ENCODE results near the gene NAA60.

NAA60 gene

DNA sequence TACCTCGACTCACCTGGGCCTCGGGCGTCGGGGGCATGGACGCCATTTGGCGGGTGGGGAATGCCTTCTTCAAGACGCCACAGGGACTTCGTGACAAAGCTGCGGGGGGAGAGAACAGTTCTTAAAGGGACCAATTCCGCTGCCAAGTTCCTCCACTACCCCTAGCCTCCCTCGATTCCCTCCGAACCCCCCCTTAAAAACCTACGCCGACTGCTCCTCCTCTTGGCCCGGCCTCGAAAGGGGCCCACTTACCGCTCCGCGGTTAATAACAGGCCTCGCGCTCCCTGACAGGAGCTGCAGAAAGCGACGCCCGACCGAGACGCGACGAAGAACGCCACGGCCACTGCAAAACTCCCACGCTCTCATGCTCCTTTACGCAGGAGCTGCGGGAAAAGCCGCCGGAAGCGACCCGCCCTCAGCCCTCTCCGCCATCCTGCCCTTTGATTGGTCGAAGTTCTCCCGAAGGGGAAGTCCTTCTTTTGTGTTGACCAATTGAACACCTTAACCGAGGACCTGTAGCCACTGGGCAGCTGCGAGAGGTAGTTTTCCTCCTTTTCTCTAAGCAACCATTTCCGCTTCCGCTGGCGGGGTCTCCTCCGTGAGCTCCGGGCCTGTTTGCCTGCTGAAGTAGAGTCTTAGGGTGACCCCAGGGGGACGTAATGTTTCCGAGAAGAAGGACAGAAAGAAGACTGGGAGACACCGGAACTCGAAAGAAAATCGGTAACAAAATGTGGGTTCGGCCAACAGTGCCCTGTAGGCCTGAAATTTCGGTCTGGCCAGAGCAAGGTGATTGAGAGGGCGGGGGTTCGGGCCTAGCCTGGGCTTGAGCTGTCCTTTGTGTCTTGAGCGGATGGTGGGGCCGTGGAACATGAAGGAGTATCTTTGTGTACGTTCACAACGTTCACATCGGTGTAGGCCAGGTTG lies at the start of gene NAA60, which contains the start of gene ZNF597:
Gene NAA60 (plus strand): TSS at position 573 of the 924 bp plus-strand sequence. CDS start 32,548 bp downstream, outside the sequence.
Gene ZNF597 (minus strand): TSS at position 397 of the 924 bp plus-strand sequence. CDS start 351 bp downstream, at position 46.
- DNase-seq: peak; percentile 81

DNA sequence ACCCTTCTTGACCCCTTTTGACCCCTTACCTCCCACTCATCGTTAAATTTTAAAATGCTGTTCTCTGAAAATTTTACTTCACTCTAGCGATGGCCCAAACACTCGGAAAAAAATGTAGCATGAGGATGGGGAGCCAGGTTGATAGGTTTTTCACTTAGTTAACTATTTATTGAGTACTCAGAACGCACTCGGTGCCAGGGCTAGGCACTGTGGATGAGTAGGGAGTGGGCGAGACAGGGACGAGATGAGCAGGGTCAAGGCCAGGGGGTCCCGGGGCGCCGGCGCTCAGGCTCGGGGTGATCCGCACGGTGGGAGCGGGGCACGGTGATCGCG lies 43.1 kb upstream of the NAA60 start:
- no peak for DNase-seq

DNA sequence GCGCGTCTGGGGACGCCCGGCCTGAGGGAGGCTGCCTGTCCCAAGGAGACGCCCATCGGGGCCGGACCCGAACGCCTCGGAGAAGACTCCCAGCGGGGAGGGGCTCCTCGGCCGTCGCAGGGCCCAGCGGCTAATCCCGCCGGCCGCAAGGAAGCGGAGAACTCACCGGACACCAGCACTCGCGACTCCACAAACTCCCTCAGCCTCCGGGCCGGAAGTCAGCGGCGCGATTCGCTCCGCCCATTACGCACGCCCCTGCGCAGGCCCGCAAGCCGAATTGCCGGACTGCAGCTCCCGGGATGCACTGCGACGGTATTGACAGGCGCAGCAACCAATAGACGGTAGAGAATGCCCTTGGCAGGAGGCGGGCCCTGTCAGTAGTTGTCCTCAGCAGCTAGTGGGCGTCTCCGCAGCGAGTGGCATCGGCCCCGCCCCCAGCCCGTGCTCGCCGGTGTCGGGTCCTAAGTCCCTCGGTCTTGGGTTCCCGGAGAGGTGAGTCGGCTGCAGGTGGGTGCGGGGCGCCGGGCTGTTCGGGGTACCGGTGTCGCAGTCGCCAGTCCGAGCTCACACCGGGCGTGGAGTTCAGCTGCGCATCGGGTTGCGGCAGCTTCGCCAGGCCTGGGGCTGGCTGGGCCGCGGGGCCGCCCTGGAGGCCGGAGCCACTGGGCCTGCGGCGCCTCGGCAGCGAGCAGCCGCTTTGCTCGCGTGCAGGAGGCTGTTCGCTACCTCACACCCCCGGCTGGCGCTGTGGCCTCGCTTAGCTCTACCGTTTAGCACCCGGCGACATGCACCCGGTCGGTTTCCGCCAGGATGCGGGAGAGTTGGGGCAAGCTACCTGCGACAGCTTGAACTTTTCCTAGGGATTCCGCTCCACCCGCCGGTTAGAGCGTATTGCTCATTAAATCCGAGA lies 42.4 kb upstream of the NAA60 start, which contains the start of the genes ZNF174 and ZSCAN32:
Gene ZNF174 (plus strand): TSS at position 437 of the 910 bp plus-strand sequence. CDS start 790 bp downstream, outside the sequence.
Gene ZSCAN32 (minus strand): TSS at position 226 of the 910 bp plus-strand sequence. CDS start 3,447 bp downstream, outside the sequence.
- peak; percentile 99 for DNase-seq

DNA sequence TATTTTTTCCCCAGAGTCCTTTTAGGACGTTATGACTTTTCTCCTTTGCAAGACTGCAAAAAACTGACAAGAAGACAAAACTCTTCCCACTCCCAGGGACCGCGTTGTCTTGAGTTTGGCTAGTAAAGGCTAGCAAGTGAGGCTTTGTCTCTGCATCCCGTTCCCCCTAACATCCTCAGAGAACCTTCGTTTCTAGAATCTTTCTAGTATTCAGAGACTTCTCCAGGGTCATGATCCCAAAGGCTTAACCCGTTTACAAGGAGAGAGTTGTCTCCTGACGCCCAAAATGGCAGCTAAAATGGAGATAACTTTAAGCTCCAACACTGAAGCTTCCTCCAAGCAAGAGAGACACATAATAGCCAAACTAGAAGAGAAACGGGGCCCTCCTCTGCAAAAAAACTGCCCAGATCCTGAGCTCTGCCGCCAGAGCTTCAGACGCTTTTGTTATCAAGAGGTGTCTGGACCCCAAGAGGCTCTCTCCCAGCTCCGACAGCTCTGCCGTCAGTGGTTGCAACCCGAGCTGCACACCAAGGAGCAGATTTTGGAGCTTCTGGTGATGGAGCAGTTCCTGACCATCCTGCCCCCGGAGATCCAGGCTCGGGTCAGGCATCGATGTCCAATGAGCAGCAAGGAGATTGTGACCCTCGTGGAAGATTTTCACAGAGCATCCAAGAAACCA lies 41.6 kb upstream of the NAA60 start:
- peak; percentile 27 for DNase-seq

DNA sequence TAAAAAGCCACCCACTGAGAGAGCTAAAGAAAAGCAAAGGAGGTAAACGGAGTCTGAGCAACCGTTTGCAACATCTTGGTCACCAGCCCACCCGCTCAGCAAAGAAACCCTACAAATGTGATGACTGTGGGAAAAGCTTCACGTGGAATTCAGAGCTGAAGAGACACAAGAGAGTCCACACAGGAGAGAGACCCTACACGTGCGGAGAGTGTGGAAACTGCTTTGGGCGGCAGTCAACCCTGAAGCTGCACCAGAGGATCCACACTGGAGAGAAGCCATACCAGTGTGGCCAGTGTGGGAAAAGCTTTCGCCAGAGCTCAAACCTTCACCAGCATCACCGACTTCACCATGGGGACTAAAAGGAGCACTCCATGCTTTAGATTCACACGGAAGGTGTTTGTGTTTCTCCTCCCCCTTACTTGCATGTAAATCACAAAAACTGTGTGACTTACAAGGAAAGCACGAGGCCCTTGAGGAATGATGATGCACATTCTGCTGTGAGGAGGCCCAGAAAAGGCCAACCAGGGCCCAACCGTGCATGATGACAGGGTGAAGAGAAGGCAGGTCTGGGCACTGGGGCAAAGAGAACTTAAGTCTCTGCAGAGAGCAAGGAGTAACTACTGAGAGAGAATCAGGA lies 34.8 kb upstream of the NAA60 start:
- DNase-seq: no peak

DNA sequence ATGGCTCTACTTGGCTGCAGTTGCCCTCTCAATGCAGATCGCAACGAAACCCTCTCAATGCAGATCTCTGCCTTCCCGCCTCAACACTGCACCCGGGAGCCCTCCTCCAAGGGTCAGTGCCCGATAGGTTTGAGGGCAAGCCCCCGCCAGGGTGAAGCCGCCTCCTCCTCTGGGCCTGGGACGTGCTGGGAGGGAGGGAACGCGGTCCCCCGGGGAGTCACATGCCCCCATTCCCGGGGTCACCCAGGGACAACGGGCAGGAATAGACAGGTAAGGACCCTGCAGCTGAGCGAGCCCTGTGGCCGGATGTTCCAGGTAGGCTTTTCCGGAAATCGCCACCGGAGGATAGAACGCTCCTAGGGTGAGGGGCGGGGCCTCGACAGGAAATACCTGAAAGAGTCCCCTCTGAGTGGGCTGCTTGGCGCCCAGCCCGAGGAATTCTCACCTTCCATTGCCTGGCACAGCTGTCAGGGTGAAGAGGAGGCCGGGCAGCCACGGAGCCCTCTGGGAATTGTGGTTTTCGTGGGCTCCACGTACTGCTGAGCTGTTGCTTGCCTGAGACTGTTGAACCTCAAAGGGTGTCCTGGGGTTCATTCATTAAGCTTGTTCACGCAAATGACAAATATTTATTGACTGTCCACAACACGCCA lies 29.6 kb upstream of the NAA60 start:
- DNase-seq: no peak

DNA sequence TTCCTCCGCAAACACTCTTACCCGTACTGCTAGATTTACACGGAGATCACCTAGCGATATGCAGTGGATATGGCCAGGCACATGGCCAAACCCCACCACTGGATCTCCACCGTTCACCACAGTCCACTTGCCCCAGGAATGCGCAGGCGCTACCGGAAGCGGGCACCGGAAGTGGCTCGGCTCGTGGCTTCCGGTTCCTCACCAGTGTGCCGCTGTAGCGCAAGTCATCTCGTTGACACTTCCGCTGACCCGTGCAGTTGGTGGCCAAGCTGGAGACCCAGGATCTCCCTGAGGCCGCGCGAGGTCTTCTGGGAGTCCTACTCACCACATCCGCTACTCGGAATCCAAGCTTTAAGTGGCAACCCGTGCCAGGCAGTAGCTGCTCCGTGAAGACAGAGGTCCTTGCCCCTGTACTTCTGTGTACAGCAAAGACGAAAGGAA lies 11.7 kb upstream of the NAA60 start:
- peak; percentile 80 for DNase-seq

DNA sequence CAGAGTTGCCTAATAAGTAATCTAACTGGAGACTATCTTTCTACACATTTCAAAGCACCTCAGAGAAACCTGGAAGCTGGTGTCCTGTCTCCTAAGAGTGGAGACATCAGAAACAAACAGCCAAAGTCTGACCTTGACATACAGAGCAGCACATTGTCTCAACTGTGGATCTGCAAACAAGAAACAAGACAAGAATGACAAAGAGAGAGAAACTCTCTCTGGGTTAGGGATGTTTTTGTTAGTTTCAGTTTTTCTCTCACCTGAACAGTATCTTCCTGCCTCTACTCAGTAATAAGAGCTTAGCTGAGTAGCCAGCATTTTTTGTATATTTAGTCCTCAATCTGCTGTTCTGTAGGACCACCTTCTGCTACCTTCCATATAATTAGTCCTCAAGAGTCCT lies 9.1 kb upstream of the NAA60 start:
- no peak for DNase-seq

DNA sequence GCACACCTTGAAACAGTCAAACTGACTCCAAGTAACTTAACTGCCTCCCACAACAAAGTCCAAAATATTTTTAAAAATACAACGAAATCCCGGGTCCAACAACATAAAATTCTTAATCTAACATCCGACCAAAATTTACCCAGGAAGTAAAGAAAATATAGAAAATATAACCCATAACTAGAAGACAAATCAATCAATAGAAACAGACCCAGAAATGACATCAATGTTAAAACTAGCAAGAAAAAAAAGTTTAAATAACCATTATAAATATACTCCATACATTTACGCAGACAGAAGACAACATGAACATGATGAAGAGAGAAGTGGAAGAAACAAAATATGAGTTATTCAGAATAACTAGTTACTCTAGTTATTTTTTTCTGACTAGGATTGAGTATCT lies 3.8 kb upstream of the NAA60 start:
- no peak for DNase-seq

DNA sequence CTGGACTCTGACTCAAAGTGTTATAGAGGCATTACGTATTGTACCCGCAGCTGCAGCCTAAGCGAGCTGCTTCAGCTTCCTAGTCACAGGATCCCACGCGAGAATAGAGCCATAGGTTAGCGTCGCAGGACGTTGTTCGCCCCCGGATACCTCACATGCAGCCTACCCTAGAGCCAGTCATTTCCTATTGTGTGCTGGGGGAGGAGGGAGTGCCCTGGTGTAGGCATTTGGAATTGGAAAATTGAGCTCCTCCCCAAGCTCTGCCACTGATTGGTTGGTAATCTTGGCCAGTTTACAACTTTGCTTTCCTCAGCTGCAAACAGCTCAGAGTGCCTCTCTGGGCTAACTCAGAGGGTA lies 530 bp downstream of the NAA60 start:
- DNase-seq: peak; percentile 60

DNA sequence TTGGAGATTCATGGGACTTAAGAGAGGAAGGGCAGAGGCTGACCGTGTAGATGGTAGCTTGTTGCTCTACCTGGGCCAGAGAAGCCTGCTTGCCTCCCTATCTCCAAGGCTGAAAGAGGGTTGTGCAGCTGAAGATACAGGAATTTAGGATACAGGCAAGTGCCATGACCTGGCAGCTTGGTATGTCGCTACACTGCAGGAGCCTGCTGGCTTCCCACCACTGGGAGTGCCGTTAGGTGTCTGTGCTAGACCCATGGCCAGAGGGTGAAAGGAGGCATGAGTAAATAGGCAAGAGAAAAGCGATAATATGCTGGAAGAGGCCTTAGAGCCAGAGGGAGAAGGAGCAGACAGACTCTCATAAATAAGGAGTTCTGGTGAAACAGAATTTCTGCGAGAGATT lies 10.6 kb downstream of the NAA60 start:
- DNase-seq: peak; percentile 14

DNA sequence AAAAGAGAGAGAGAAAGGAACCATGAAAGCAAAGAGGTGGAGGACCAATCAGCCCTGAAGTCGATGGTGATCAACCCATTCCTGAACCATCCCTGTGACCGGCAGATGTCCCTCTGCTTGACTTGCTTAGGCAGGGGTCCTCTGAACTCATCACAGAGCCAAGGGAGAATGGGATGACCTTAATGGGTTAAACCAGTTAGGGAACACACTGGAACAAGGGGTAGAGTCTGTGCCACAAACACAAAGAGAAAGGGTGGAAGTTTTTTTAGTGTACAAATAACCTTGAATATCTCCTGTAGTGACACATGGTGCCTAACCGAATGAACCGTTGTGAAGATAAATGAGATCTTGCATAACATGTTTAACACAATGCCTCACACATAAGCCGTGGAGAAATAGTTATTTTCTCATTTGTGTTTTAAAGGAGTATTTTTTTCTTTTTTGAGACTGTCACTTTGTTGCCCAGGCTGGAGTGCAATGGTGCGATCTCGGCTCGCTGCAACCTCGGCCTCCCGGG lies 11.2 kb downstream of the NAA60 start:
- peak; percentile 17 for DNase-seq

DNA sequence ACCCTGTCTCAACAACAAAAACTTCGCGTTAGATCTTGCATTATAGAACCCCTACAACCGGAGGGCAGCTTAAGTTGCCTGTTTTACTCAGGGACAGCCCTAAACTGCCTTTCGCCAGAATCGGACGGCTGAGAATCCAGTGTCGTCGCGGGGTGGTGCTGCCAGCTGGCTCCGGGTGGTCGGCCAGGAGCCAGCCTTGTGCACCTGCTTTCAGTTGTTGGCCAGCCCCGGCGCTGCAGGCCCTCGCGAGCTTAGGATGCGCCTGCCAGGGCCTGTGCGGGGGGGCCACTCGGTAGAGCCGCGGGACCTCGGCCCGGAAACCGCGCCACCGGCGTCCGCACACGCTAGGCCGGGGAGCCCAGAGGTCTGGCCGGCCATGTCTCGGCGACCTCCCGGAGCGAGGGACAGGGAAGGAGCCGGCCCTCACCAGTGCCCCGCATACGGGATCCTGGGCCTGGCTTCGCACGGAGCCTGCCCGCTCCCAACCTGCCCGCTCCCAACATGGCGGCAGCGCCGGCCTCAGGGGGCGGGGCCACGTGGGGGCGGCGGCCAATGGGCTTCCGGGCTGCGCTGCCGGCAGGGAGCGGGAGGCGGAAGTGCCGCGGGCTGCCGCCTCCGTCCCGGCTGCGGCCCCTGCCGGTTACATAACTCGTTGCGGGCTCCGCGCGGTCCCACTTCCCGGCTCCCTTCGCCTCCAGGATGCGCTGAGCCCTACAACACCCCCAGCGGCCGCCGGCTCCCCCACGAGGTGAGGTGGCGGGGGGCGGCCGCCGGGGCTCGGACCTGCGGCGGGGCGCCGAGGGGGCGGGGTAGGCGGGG lies 14.2 kb downstream of the NAA60 start:
- DNase-seq: peak; percentile 90

DNA sequence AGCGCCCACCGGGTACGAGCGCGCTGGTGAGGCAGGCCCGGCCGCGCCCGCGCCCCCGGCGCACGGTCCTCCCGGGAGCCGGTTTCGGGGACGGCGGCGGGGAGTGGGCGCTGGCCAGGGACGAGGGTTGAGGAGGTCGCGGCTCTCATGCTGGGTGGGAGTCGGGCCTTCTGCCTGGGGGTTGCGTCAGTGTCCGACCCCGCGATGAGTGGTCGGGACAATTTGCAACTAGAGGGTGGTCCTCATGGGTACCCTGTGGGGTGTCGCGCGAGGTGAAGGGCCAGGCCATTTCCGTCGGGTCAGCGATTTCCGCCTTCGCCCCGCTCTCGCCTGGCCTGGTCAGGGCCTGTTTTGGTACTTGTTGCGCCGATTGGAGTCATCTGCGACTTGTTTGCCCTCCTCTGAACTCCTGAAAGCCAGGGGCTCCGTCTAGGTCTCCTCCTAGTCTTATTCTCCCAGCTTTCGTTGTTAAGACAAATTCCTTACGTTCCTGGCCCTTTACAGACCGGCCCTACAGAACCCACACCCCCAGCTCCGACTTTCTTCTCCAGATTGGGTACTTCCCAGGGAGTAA lies 14.9 kb downstream of the NAA60 start:
- peak; percentile 39 for DNase-seq

DNA sequence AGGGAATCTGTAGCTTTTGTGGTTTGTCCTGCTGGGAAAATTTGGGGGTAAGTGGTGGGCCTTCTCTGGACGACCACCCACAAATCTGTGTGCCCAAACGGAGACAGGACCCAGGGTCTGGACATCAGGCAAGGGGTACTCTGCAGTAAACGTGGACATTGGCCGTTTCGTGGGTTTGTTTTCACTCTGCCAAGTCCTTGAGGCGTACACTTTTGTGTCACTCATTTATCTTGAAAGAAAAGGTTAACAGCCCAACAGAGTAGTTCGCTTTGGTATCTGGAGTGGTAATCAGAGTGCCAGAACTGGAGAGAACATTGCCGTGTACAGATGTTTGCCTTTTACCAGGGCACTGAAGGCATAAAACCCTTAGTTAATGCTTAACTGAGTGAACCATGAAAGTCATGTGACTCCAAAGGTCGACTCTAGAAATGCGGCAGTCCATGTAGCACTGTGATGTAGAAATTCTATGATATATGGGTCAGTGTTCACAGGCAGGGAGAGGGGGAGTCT lies 15.4 kb downstream of the NAA60 start:
- DNase-seq: no peak

DNA sequence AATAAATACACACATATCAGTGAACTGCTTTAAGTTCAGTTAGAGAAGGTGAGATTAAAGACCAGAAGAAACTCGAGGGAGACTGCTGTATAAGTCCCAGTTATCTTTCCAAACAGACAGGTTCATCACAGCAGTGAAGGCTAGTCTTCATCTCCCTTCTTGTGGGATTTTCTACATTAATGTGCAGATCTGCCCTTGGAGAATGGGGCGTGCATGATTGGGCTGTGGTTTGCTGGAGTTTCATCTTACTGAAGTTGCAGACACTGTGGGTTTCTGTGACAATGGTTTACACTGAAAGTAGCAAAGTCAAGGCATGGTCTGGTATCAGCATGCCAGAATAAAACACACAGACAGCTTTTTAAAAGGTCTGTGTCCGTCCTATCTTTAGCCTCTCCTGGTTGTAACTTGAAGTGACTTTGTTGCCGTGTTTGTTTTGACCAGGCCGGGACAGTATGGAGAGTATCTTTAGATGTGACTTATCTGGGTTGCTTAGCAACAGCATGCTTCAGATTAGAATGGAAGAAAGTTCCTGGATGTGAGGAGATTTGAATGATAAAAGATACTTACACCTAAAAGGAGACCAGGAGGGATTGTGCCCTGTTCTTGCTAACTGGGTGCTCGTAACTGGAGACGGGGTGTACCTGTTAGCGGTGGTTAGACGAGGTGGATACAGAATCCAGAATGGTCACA lies 16.1 kb downstream of the NAA60 start:
- DNase-seq: no peak

DNA sequence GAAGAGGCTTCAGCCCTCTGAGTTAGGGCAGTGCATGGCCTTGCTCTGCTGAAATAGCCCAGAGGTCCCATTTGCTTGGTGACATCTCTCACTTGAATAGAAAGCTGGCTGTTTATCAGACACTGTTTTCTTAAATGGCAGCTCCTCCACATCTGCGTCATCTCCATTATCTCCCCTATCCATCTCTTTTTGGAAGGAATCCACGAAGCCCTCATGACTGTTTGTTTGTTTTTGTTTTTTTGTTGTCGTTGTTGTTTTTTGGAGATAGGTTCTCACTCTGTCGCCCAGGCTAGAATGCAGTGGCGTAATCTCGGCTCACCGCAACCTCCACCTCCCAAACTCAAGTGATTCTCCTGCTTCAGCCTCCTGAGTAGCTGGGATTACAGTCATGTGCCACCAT lies 16.6 kb downstream of the NAA60 start:
- no peak for DNase-seq

DNA sequence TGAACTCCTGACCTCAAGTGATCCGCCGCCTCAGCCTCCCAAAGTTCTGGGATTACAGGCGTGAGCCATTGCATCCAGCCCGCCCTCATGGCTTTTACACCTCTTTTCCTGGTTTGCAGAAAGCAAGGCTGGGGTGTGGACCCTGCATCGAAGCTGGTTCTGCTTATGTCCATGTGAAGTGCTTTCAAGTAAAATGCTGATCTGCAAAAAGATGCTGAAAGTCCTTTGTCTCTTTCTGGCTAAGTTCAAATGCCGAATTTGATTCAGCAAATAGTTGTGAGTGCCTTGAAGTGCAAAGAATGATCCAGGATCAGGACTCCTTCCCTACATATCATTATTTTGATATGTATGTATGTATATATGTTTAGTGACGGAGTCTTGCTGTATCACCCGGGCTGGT lies 17.1 kb downstream of the NAA60 start:
- DNase-seq: no peak

DNA sequence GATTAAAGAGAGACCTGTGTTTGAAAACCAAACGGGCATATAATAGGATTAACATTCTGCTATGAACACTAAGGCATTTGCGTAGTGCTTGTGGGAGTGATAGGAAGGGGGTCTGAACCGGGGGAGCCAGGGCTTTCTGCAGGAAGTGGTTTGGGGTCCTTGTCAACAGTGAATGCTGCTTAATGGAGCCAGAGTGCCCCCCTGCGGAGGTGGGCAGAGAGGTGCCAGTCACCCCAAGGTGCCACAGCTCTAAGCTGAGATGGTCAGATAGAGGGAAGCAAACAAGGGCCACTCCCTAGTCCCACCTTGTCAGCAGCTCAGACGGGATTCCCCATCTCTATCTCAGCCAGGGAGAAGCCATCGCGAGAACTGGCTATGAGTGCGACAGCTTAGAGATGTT lies 17.7 kb downstream of the NAA60 start:
- DNase-seq: peak; percentile 64

Measured in stimulated activated CD8-positive, alpha-beta memory T cell treated with anti-CD3 and anti-CD28 coated beads, Interleukin-4, amount 100 ng/mL, for 48 hours (primary cell).